Dermis blood vessel endothelial cell (primary cell): ENCODE data around the gene PPARA. TPM values are rescaled to one million over a fixed set of nuclear protein-coding genes. Genes with fewer than 3 reads are reported as not detected.

Experiments used
- DNase-seq: peaks from one replicate; pipeline ENCODE4 v3.0.0; 2010
- total RNA-seq: library from RNA; depleted of rRNA; stranded (reverse); fragments of >200 nt; gene quantifications from 2 replicates; pipeline ENCODE4 v1.2.3, GENCODE V29; 2014

The PPARA gene
- total RNA-seq, 1 donor from 2014 or later, result 20.6 TPM

- DNase-seq, result no peak
Measured at GRCh38 chr22:46145896-46146295, 4.4 kb upstream of the PPARA start.

GRCh38 chr22:46146329-46146728, 4.0 kb upstream of the PPARA start:
- DNase-seq, result no peak

- DNase-seq, result no peak
Measured at GRCh38 chr22:46147061-46147460, 3.3 kb upstream of the PPARA start.

- no peak for DNase-seq
Measured at GRCh38 chr22:46147471-46148267, 2.7 kb upstream of the PPARA start.

GRCh38 chr22:46148336-46148735, 2.0 kb upstream of the PPARA start:
- no peak for DNase-seq

- DNase-seq, result no peak
Measured at GRCh38 chr22:46148816-46149511, 1.4 kb upstream of the PPARA start.

GRCh38 chr22:46149512-46150033, 753 bp upstream of the PPARA start:
- DNase-seq, result peak; percentile 31

GRCh38 chr22:46150655-46151477, 540 bp downstream of the PPARA start:
- peak; percentile 31 for DNase-seq

GRCh38 chr22:46153930-46154329, 3.6 kb downstream of the PPARA start:
- no peak for DNase-seq

- DNase-seq, result no peak
Measured at GRCh38 chr22:46156031-46156430, 5.7 kb downstream of the PPARA start.

- DNase-seq, result no peak
Measured at GRCh38 chr22:46158283-46158682, 8.0 kb downstream of the PPARA start.

GRCh38 chr22:46159212-46159611, 8.9 kb downstream of the PPARA start:
- DNase-seq, result no peak

- no peak for DNase-seq
Measured at GRCh38 chr22:46159777-46160176, 9.5 kb downstream of the PPARA start.

GRCh38 chr22:46162285-46162684, 12.0 kb downstream of the PPARA start:
- no peak for DNase-seq

- DNase-seq, result no peak
Measured at GRCh38 chr22:46162771-46163556, 12.6 kb downstream of the PPARA start.

- DNase-seq, result no peak
Measured at GRCh38 chr22:46163557-46163888, 13.2 kb downstream of the PPARA start.

GRCh38 chr22:46165977-46166376, 15.7 kb downstream of the PPARA start:
- DNase-seq, result no peak

- DNase-seq, result no peak
Measured at GRCh38 chr22:46169628-46170027, 19.3 kb downstream of the PPARA start.

- no peak for DNase-seq
Measured at GRCh38 chr22:46171940-46172339, 21.6 kb downstream of the PPARA start.

- DNase-seq, result no peak
Measured at GRCh38 chr22:46172522-46173110, 22.3 kb downstream of the PPARA start.

- no peak for DNase-seq
Measured at GRCh38 chr22:46173152-46173551, 22.8 kb downstream of the PPARA start.

- DNase-seq, result no peak
Measured at GRCh38 chr22:46175631-46176030, 25.3 kb downstream of the PPARA start.
